K562 (cell line): Measurements from ENCODE around the gene GLI1. TPM values are rescaled to one million over a fixed set of nuclear protein-coding genes. Genes with fewer than 3 reads are reported as not detected.

Source experiments
- CBX3 ChIP-seq, 2 experiments: IDR thresholded peaks; 1 replicate in 1 of 2; 2 replicates in 1 of 2; pipeline ENCODE4 v1.6.1; 2012; ENCODE audit warnings: inconsistent platforms in 2 of 2, low read length in 2 of 2, borderline replicate concordance in 1 of 2, control low read depth in 1 of 2
- LCOR ChIP-seq: sonication (generic); formaldehyde crosslinking; IDR thresholded peaks from 2 replicates; pipeline ENCODE4 v1.8.0; 2022; ENCODE audit warnings: mild to moderate bottlenecking, missing genetic modification reagents
- MEF2D ChIP-seq: conservative IDR thresholded peaks from 2 replicates; pipeline ENCODE4 v1.6.1; 2016; ENCODE audit warnings: low read depth, missing genetic modification characterization, missing compliant biosample characterization
- MLX ChIP-seq, 2 experiments: fragments of 450-650 bp in 1 of 2; sonication (generic) in 1 of 2; formaldehyde crosslinking; conservative IDR thresholded peaks; 2 replicates each; pipeline versions ENCODE4 v1.4.0 to v1.8.1; 2020 to 2022; ENCODE audit warnings: mild to moderate bottlenecking in 1 of 2, missing genetic modification reagents in 1 of 2
- RFX1 ChIP-seq: fragments of 450-650 bp; IDR thresholded peaks from 2 replicates; pipeline ENCODE4 v1.6.1; 2016; ENCODE audit warnings: mild to moderate bottlenecking, moderate library complexity
- RNF219 ChIP-seq: fragments of 250-450 bp; sonication (Bioruptor Pico); IDR thresholded peaks from 2 replicates; pipeline ENCODE4 v1.5.0; 2022; ENCODE audit warnings: mild to moderate bottlenecking
- SETDB1 ChIP-seq: IDR thresholded peaks from one replicate; pipeline ENCODE4 v1.6.1; 2012; ENCODE audit warnings: low read length, control low read depth, inconsistent platforms
- STAT5A ChIP-seq: IDR thresholded peaks from 2 replicates; pipeline ENCODE4 v1.6.1; 2012; ENCODE audit warnings: low read length, inconsistent platforms, borderline replicate concordance
- TCF3 ChIP-seq: sonication (generic); formaldehyde crosslinking; IDR thresholded peaks from 2 replicates; pipeline ENCODE4 v1.4.0; 2020; ENCODE audit warnings: mild to moderate bottlenecking, missing genetic modification reagents
- THAP12 ChIP-seq: fragments of 250-450 bp; sonication (Bioruptor Pico); IDR thresholded peaks from 2 replicates; pipeline ENCODE4 v1.9.0; 2021; ENCODE audit warnings: mild to moderate bottlenecking, inconsistent platforms
- UBTF ChIP-seq, 2 experiments: IDR thresholded peaks; 2 replicates each; pipeline ENCODE4 v1.6.1; 2012; ENCODE audit warnings: improper control_type of control experiment in 2 of 2, low read depth in 2 of 2, low read length in 2 of 2, borderline replicate concordance in 1 of 2
- ZBTB17 ChIP-seq: fragments of 450-650 bp; formaldehyde crosslinking; IDR thresholded peaks from 2 replicates; pipeline ENCODE4 v1.4.0; 2020; ENCODE audit warnings: mild to moderate bottlenecking
- ZBTB26 ChIP-seq: fragments of 450-650 bp; formaldehyde crosslinking; IDR thresholded peaks from 2 replicates; pipeline ENCODE4 v1.4.0; 2022; ENCODE audit warnings: missing genetic modification characterization
- ZBTB5 ChIP-seq: fragments of 450-650 bp; IDR thresholded peaks from 2 replicates; pipeline ENCODE4 v1.6.1; 2017; ENCODE audit warnings: antibody characterized with exemption
- polyA plus RNA-seq, 8 experiments: library from polyadenylated mRNA; depleted of rRNA in 4 of 8; stranded (reverse) in 5 of 8; unstranded in 3 of 8; fragments of >200 nt; fragmentation: Nextera tagmentation in 2 of 8; fragmentation: Illumina TruSeq in 1 of 8; extraction: Ambion mirVana in 2 of 8; extraction: Trizol in 1 of 8; gene quantifications; 2 replicates each; pipeline versions ENCODE4 v1.2.1 to v1.2.3, GENCODE V29; 2011 to 2014; ENCODE audit warnings: inconsistent platforms in 1 of 8, missing spikeins in 1 of 8
- total RNA-seq, 7 experiments: library from RNA; depleted of rRNA in 6 of 7; stranded (reverse); fragments of >200 nt in 6 of 7; fragmentation: Illumina TruSeq in 2 of 7; extraction: Trizol in 2 of 7; gene quantifications; 2 replicates each; pipeline versions ENCODE4 v1.2.1 to v1.2.3, GENCODE V29; 2011 to 2021; ENCODE audit warnings: low replicate concordance in 1 of 7

The GLI1 gene
- total and polyA plus RNA-seq, 9 of the 15 experiments (the other 6 are each of a cell fraction or from before 2014, with no cell fraction given): 0.24 to 3.7 (median 0.61) TPM

- TF ChIP-seq MLX (CRISPR knock-in tag; conservative IDR thresholded peaks at IDR 0.05) (0 out of 4 replicates have a peak, but pooled peaks of 1 of the 2 experiments have one; percentile 21), ZBTB5 (no peak), RFX1 (no peak), STAT5A (no peak), RNF219 (CRISPR knock-in tag) (no peak), MEF2D (tag) (no peak), THAP12 (0 out of 2 replicates have a peak, but pooled peaks have one; percentile 16), LCOR (CRISPR knock-in tag) (peak; percentile 38; the same call in 1 of the 2 replicates), TCF3 (CRISPR knock-in tag) (no peak), CBX3 (IDR thresholded peaks at IDR 0.05; ENCODE audit: borderline replicate concordance in 1 of 2, low read length in 2 of 2) (no peak), SETDB1 (no peak), UBTF (IDR thresholded peaks at IDR 0.05; ENCODE audit: borderline replicate concordance in 1 of 2, low read depth in 2 of 2, low read length in 2 of 2) (no peak), ZBTB26 (CRISPR knock-in tag) (no peak), ZBTB17 (CRISPR knock-in tag) (0 out of 2 replicates have a peak, but pooled peaks have one; percentile 33)
Observed at GRCh38 chr12:57430112-57430930, 29.3 kb upstream of the GLI1 start (continued).
